M059J (cell line): ENCODE data around the gene NXPE1. TPM values are rescaled to one million over a fixed set of nuclear protein-coding genes. Genes with fewer than 3 reads are reported as not detected.
"Not testable (repeated sequence)": the region's sequence is repeated elsewhere in the genome, so short reads cannot be mapped to it uniquely, and the experiment has no call there.

Experiments used
- DNase-seq: peaks from one replicate; pipeline ENCODE4 v3.0.0-alpha.2; 2012; ENCODE audit warnings: low read depth
- total RNA-seq: library from RNA; depleted of rRNA; stranded (reverse); fragments of >200 nt; shearing (Covaris generic); gene quantifications from 2 replicates; pipeline ENCODE4 v1.2.3, GENCODE V29; 2014; rRNA removed

NXPE1 gene
- not detected in 2 replicates for total RNA-seq

DNA sequence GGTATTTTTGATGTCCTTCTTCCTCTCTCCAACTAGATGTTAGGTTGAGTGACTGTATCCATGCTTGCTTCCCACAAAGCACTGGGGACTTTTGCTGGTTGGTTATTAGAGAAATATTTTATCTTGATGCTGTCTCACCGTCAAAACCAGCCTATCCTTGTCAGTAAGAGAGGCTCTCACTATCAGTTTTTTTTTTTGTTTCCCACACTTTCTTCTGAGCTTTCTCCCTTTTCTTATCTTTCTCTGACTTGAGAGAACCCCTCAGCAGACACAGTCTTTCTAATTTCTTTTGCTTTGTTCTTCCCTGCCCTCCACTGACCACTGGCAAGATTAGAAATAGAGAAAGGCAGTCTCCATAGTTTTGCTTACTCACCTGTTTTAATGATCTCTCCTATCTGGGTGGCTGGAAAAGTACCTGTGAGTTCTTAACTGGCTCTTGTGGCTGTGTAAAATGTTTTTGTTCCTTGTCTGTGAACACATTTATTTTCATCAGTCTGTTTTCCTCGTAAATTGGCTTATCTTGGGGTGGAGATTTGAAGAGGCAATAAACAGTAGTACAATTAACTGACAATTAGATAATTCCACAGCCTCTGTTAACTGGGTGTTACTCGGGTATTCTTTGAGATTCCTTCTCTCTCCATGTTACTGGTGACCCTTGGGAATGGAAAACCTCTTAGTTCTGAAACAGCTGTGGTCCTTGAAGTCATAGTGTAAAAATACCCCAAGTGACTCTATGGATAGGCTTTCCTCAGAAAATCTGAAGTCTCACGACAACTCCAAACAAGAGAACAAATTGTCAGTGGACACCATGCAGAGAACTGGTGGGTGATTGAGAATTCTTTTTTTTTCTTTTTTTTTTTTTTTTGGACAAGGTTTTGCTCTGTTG, at the start of gene NXPE1:
Gene NXPE1 (minus strand): TSS at position 457 of the 886 bp plus-strand sequence. CDS start 8,680 bp downstream, outside the sequence.
- DNase-seq, result no peak

DNA sequence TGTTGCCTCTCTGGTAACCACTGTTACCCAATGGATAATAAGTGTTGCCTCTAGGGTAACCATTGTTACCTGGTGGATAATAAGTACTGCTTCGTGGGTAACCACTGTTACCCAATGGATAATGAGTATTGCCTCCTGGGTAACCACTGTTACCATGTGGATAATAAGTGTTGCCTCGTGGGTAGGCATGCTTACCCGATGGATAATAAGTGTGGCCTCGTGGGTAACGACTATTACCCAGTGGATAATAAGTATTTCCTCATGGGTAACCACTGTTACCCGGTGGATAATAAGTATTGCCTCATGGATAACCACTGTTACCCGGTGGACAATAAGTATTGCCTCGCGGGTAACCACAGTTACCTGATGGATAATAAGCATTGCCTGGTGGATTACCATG, 49.7 kb upstream of the NXPE1 start:
- no peak for DNase-seq

GRCh38 chr11:114608605-114609004, 48.9 kb upstream of the NXPE1 start:
- not testable (repeated sequence) for DNase-seq

GRCh38 chr11:114607753-114608459, 48.2 kb upstream of the NXPE1 start:
- peak; percentile 17 for DNase-seq

- DNase-seq, result not testable (repeated sequence)
Measured at GRCh38 chr11:114606802-114607075, 47.1 kb upstream of the NXPE1 start.

- peak; percentile 30 for DNase-seq
Measured at GRCh38 chr11:114606003-114606801, 46.5 kb upstream of the NXPE1 start.

- DNase-seq, result no peak
Measured at GRCh38 chr11:114605370-114605769, 45.7 kb upstream of the NXPE1 start.

DNA sequence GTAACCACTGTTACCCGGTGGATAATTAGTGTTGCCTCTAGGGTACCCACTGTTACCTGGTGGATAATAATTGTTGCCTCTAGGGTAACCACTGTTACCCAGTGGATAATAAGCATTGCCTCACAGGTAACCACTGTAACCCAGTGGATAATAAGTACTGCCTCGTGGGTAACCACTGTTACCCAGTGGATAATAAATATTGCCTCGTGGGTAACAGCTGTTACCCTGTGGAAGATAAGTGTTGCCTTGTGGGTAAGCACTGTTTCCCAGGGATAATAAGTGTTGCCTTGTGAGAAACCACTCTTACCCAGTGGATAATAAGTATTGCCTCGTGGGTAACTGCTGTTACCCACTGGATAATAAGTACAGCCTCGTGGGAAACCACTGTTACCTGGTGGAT, 45.2 kb upstream of the NXPE1 start:
- DNase-seq, result no peak

GRCh38 chr11:114604179-114604813, 44.6 kb upstream of the NXPE1 start:
- DNase-seq, result no peak

DNA sequence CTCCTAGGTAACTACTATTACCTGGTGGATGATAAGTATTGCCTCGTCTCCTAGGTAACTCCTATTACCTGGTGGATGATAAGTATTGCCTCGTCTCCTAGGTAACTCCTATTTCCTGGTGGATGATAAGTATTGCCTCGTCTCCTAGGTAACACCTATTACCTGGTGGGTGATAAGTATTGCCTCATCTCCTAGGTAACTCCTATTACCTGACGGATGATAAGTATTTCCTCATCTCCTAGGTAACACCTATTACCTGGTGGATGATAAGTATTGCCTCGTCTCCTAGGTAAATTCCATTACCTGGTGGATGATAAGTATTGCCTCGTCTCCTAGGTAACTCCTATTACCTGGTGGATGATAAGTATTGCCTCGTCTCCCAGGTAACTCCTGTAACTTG, 43.5 kb upstream of the NXPE1 start:
- DNase-seq, result not testable (repeated sequence)

DNA sequence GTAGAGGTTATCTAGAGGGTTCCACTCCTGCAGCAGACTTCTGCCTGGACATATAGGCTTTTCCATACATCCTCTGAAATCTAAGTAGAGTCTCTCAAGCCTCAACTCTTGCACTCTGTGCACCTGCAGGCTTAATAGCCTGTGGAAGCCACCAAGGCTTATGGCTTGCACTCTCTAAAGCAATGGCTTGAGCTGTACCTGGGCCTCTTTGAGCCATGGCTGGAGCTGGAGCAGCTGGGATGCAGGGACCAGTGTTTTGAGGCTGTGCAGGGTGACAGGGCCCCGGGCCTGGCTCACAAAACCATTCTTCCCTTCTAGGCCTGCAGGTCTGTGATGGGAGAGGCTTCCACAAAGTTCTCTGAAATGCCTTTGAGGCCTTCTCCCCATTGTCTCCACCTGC, 38.8 kb upstream of the NXPE1 start:
- no peak for DNase-seq

DNA sequence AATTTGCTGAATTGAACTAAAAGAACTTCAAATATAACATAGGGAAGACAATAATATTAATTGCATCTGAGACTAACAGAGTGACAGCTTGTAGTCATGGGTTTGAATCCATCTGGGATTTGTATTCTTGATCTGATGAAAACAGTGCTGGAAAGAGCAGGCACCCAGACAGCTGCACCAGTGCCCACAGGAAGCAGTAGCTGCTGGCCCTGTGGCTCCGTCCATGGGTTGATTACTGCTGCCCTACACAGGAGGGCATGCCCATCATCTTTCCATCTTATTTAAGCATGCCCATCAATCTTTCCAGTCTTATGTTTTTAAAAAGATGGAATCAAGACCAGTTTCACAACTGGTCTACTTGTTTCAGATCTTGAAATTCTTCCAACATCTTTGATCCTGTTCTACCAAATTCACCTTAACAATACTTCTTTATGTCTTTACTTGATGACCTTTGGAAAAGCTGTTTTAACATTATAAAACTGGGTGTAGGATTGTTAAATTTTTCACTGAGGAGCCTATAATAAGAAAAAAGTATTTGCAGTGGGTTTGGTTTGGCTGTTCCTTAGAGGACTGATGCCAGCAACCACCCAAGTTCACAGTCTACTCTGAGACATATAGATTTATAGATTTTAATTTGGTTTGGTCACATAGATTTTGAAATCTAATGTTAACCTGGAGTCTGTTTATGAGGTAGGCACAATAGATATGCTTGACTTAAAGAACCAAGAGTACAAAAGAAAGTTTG, 36.7 kb upstream of the NXPE1 start:
- no peak for DNase-seq

DNA sequence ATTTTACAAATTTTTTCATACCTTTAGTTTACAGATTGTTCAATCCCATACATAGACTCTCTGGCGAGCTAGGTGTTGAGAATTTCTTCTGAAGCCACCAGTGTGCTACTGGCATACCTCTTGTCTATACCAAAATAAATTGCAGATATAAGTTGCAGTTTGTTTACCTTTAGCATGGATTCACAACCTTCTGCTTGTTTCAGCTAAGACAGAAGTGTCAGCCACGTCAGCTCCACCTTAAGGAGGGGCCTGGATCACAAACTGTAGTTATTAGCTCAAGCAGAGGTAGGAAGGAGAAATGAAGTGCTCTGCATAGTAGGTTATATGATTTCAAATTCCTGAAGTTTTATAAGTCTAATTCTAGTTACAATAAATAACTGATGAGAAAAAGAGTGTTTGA, 35.9 kb upstream of the NXPE1 start, which contains the start of gene NXPE4:
Gene NXPE4 (minus strand): TSS at position 216 of the 400 bp plus-strand sequence. CDS start 1,027 bp downstream, outside the sequence.
- DNase-seq, result no peak

GRCh38 chr11:114594703-114595102, 35.0 kb upstream of the NXPE1 start:
- DNase-seq, result no peak

- DNase-seq, result no peak
Measured at GRCh38 chr11:114587398-114587953, 27.8 kb upstream of the NXPE1 start.

- no peak for DNase-seq
Measured at GRCh38 chr11:114586797-114587196, 27.1 kb upstream of the NXPE1 start.

- DNase-seq, result no peak
Measured at GRCh38 chr11:114571712-114572111, 12.0 kb upstream of the NXPE1 start.

GRCh38 chr11:114569801-114570200, 10.1 kb upstream of the NXPE1 start:
- DNase-seq, result no peak

DNA sequence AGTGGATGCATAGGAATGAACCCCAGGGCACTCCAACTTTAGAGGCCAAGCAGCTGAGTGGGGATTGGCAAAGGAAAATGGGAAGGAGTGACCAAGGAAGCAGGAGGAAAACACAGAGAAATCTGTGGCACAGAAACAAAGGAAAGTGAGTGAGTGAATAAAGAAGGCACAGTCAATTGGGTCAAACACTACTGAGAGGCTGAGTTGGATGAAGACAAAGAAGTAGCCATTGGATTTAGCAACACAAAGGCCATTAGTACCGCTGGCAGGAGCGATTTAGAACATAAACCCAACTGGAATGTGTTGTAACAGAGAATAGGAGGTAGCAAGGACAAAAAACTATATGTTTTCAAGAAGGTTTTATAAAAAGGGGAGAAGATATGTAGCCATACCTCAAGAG, 6.6 kb upstream of the NXPE1 start:
- no peak for DNase-seq

- DNase-seq, result no peak
Measured at GRCh38 chr11:114564831-114565230, 5.2 kb upstream of the NXPE1 start.

DNA sequence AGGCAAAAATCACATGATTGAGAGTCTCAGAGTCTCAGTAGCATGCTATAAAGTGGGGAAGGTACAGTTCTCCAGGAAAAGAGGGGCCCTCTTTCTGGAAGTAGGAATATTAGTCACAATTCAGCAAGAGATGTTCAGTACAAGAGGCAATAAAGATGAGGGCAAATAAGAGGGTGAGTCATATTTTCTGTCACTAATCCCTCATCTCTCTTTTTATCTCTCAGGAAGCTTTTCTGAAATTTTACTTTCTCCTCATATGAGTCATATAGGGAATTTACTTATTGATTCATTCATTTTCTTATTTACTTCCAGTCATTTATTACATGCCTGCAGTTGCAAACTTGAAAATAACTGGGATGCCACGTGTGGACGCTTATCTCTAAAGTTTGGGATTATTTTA, 3.4 kb upstream of the NXPE1 start:
- DNase-seq, result peak; percentile 15
